ENCODE results near the gene SMAD7.
"Not testable (repeated sequence)": the region's sequence is repeated elsewhere in the genome, so short reads cannot be mapped to it uniquely, and the experiment has no call there.

Gene SMAD7

DNA sequence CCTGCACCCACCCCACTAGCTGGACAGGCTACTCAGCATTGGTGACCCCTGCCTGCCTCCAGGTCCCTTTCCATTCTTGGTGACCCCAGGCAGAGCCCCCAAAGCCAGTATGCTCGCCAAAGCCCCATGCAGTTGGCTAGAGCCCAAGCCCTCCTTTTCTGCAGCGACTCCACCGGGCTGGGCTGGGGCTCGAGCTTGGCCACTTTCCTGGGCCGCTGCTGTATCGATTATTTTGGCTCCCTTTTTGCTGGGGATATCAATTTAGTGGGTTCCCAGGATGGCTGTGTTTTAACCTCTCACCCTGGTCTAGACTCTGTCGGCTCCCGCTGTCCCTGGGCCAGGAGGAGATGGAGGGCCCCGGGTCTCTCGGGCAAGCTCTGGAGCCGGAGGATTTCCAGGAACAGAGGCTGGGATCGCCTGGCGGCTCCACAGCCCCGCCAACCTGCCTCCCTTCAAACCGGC, 76.0 kb downstream of the SMAD7 start:
- DNase-seq, result no peak

- no peak for DNase-seq
These were observed 76.5 kb downstream of the SMAD7 start for GRCh38 chr18:48874233-48874632.

DNA sequence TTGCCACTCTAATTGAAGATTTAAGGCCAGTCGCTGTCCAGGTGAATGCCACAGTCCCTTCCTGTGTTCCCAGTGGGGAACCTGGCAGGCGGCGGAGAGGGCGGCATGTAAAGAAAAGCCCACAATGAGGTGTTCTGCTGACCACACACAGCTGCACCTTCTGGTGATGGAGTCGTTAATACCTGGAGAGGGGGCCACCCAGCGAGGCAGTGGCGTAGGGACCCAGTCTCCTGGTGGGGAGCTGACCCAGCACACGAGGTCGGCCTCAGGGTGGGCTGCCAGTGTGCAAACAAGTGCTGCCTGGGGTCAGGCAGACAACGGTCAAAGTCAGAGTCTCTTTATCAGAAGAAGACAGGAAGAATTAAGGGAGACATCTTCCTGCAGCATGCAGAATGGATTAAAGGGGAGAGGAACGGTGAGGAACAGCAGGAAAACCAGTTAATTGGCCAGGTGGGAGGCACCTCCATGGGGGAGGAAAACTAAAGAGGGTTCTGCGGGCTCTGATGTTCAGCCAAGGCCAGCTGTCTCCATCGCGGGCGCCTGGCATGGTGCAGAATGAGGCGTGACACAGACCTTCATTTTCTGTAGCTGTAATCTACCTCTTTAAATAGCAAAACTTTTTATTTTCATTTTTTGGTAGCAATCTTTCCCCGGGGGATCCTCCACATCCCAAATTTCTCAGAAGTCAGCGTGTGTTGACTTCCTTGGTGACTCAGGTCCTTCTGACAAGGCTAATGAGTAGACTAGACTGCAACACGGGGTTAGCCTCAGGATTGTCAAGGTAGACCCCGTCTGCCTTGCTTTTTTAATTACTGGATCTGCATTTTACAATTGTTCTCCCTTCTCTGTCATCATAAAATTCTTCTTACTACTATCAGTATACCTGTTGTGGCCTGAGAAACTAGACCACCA, 78.3 kb downstream of the SMAD7 start:
- no peak for DNase-seq

- DNase-seq, result no peak
These were observed 79.2 kb downstream of the SMAD7 start for GRCh38 chr18:48871391-48872166.

GRCh38 chr18:48870926-48871325, 79.8 kb downstream of the SMAD7 start:
- not testable (repeated sequence) for DNase-seq

Data from NCI-H446 treated with DMSO at 0.1 percent for 48 hours (cell line).